HUES64 (cell line): ENCODE results near the gene CIC.

Source experiments
- H3K27ac ChIP-seq: 2 replicates; pipeline ENCODE4 v1.7.0; 2013; ENCODE audit warnings: low read depth, low read length, inconsistent platforms
- H3K27me3 ChIP-seq: 2 replicates; pipeline ENCODE4 v1.6.1; 2013; ENCODE audit warnings: mild to moderate bottlenecking, low read length; ENCODE audit not compliant: insufficient read depth
- H3K36me3 ChIP-seq: 2 replicates; pipeline ENCODE4 v1.6.1; 2013; ENCODE audit warnings: mild to moderate bottlenecking, low read length; ENCODE audit not compliant: insufficient read depth
- H3K4me1 ChIP-seq: 2 replicates; pipeline ENCODE4 v1.6.1; 2013; ENCODE audit warnings: mild to moderate bottlenecking, low read length, moderate library complexity; ENCODE audit not compliant: insufficient read depth
- H3K4me3 ChIP-seq: 2 replicates; pipeline ENCODE4 v1.5.1; 2013; ENCODE audit warnings: mild to moderate bottlenecking, low read length, moderate library complexity
- H3K9ac ChIP-seq: 2 replicates; pipeline ENCODE4 v1.6.1; 2013; ENCODE audit warnings: mild to moderate bottlenecking, low read depth, low read length
- H3K9me3 ChIP-seq: 2 replicates; pipeline ENCODE4 v1.6.1; 2013; ENCODE audit warnings: low read depth, low read length; ENCODE audit not compliant: insufficient read depth
- WGBS: fragments of 150-250, 120-280 bp; methylation state at CpG from one replicate; pipeline ENCODE4 v1.1.7; 2013; ENCODE audit warnings: missing lambda C conversion rate; 5-methylcytosine and 5-hydroxymethylcytosine counted together

CIC gene

GRCh38 chr19:42245231-42245630, 23.8 kb upstream of the CIC start:
- Histone ChIP-seq H3K36me3 (peaks cover 11% of the 10 kb centered on the region), H3K27ac (no peak overlapping the region), H3K9me3 (no peaks in the 10 kb centered on the region), H3K9ac (no peak overlapping the region), H3K4me3 (no peak overlapping the region), H3K27me3 (no peaks in the 10 kb centered on the region), H3K4me1 (peaks cover 9% of the 10 kb centered on the region; the same call in 1 of the 2 replicates)
- WGBS = 91% methylated on average over 10 of the region's 10 CpGs

DNA sequence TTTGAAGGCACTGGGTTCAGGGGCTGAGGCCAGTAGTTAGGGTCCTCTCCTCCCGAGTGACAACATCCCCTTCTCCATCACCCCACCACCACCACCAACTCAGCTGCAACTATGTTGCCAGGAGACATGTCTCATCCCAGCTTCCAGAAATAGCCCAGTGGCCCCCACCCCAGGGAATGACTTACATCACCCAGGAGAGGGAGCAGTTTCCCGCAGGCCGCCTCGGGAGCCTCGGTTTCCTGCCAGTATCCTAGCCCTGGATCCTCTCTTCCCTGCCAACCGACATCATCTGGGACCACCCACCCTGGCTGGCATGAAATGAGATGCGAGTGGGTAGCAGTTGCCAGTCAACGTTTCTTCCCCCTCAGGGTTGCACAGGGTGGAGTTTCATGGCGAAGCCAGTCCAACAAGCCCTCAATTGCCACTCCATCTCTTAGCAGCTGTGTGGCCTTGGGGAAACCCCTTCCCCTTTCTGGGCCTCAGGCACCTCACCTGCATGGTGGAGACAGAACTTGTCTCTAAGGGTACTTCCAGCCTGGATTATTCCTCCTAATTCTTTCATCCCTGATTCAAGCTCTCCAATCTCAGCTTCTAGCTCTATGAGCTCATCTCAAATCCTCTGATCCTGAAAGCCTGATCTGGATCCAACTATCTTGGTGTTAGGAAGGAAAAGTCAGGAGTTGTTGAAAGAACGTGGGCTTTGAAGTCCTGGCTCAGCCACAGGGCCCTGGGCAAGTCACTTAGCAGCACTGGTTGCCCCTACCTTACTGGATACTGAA, 22.7 kb upstream of the CIC start:
- Histone ChIP-seq H3K4me3 (no peak overlapping the region), H3K4me1 (peaks cover 8% of the 10 kb centered on the region; the same call in 1 of the 2 replicates), H3K36me3 (peaks cover 12% of the 10 kb centered on the region), H3K27me3 (no peaks in the 10 kb centered on the region), H3K9ac (no peak overlapping the region), H3K27ac (peak overlapping the region; percentile 10; the same call in 1 of the 2 replicates), H3K9me3 (no peaks in the 10 kb centered on the region)
- WGBS = 49% methylated on average over 10 of the region's 10 CpGs

GRCh38 chr19:42246922-42247639, 22.0 kb upstream of the CIC start:
- 89% methylated on average over 7 of the region's 7 CpGs for WGBS
- peaks cover 12% of the 10 kb centered on the region for H3K4me1 ChIP-seq
- no peak overlapping the region for H3K4me3 ChIP-seq
- no peaks in the 10 kb centered on the region for H3K27me3 ChIP-seq
- H3K36me3 ChIP-seq = peaks cover 12% of the 10 kb centered on the region
- H3K27ac ChIP-seq = peak overlapping the region; percentile 10; the same call in 1 of the 2 replicates
- no peaks in the 10 kb centered on the region for H3K9me3 ChIP-seq
- H3K9ac ChIP-seq = no peak overlapping the region

DNA sequence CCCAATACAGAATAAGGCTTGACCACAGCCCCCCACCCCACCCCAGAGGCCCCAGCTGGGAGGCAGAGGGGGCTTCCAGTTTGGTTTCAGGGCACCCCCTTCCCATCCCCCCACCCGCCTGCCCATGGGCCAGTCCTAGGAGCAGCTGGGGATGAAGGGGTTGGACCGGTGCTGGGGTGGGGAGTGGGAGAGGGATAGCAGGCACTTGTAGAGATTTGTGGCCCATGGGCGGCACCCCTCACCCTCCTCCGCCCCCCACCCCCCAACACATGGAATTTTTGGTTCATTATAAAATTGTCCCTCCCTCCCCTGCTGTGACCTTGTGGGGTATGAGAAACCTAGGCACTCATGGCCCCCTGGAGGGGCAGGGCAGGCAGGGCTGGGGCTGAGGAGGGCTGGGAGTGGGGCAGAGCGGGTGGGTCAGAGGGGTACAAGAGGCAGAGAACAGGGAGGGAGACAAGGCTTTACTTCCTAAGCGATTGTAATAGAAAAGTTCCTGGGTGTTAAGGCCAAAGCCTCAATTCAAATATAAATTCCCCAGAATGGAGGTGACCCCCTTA, 21.3 kb upstream of the CIC start:
- Histone ChIP-seq H3K4me3 (no peak overlapping the region), H3K27me3 (no peaks in the 10 kb centered on the region), H3K27ac (no peak overlapping the region), H3K36me3 (peaks cover 12% of the 10 kb centered on the region), H3K9ac (no peak overlapping the region), H3K9me3 (no peaks in the 10 kb centered on the region), H3K4me1 (peaks cover 18% of the 10 kb centered on the region)
- WGBS = 74% methylated on average over 1 of the region's 6 CpGs

DNA sequence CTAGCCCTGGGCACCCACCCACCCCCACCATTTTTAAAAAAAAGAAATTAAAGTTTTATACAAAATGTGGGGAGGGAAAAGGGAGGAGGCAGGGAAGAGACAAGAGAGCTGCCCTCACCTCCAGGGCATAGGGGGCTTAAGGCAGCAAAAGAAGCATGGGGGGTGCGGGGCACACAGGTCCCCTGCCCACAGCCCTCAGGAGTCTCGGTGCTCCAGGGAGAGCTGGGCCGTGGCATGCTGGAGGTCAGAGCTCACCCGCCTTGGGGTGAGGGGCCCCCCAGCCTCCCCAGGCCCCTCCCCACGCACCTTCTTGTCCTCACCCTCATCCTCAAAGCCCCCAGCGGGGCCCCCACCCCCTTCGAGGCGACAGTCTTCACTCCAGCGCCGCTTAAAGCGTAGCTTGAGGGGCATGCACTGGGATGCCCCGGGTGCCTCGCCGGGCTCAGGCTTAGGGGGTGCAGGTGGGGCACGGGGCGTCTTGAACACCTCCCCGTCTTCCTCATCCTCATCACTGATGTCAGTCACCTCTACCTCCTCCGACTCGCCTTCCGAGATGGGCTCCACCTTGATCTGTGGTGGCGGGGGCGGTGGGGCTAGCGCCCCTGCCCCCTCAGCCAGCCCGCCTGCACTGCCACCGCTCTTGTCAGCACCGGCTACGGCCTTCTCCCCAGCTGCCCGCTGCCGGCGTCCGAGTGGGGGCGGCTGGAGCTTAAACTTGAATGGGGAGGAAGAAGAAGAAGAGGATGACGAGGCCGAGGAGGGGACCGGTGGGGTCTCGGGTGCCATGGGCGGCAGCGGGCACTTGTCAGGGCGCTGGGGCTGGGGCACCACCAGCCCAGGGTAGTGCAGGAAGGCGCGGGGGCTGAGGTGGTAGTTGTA, 20.5 kb upstream of the CIC start:
- 94% methylated on average over 41 of the region's 41 CpGs for WGBS
- H3K27ac ChIP-seq = no peak overlapping the region
- H3K4me3 ChIP-seq = no peak overlapping the region
- H3K4me1 ChIP-seq = peaks cover 21% of the 10 kb centered on the region
- no peaks in the 10 kb centered on the region for H3K27me3 ChIP-seq
- peaks cover 12% of the 10 kb centered on the region for H3K36me3 ChIP-seq
- H3K9me3 ChIP-seq = no peaks in the 10 kb centered on the region
- no peak overlapping the region for H3K9ac ChIP-seq

GRCh38 chr19:42249149-42249750, 19.8 kb upstream of the CIC start:
- Histone ChIP-seq H3K4me3 (no peak overlapping the region), H3K36me3 (peaks cover 12% of the 10 kb centered on the region), H3K9me3 (no peaks in the 10 kb centered on the region), H3K27ac (no peak overlapping the region), H3K27me3 (no peaks in the 10 kb centered on the region), H3K9ac (no peak overlapping the region), H3K4me1 (peaks cover 21% of the 10 kb centered on the region)
- WGBS = 96% methylated on average over 36 of the region's 36 CpGs

DNA sequence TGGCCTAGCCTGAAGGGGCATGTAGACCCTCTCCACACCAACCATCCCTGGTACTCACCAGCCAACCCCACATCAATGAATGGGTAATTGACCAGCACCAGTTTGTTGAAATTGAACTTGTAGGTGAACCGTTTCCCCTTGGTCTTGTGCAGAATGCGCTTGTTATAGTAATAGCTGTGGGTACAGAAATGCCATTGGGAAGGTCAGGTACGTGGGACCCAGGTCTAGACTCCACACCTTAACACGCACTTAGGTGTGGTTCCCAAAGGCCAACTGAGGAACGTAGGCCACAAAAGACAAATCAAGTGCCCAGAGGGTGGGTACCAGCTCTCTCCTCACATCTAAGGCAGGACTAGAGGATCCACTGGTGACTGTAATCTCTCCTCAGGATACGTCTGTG, 19.3 kb upstream of the CIC start:
- Histone ChIP-seq H3K9me3 (no peaks in the 10 kb centered on the region), H3K4me3 (no peak overlapping the region), H3K4me1 (peaks cover 21% of the 10 kb centered on the region), H3K27me3 (no peaks in the 10 kb centered on the region), H3K9ac (no peak overlapping the region), H3K27ac (no peak overlapping the region), H3K36me3 (peaks cover 12% of the 10 kb centered on the region)
- 96% methylated on average over 6 of the region's 6 CpGs for WGBS

DNA sequence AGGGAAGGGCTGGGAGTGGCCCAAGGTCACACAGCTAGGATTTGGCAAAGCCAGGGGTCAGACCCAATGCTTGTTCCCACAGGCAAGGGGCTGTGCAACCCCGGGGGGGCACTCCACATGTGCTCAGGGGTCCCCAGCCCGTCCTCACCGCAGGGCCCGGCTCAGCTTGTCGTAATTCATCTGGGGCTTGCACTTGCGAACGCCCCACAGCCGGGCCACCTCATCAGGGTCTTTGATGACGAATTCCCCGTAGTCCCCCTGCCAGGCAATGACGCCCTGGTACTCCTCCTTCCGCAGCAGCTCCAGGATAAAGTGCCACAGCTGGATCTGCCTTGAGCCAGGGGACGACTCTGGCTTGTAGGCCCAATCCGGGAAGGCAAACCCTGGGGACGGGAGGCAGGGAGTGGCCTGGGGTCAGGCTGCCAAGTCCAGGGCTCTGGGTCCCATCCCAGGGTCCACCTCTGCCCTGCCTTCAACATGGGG, 18.8 kb upstream of the CIC start:
- Histone ChIP-seq H3K9ac (no peak overlapping the region), H3K4me3 (no peak overlapping the region), H3K27ac (no peak overlapping the region), H3K36me3 (peaks cover 12% of the 10 kb centered on the region), H3K9me3 (no peaks in the 10 kb centered on the region), H3K4me1 (peaks cover 21% of the 10 kb centered on the region), H3K27me3 (no peaks in the 10 kb centered on the region)
- 92% methylated on average over 15 of the region's 15 CpGs for WGBS

- 88% methylated on average over 15 of the region's 19 CpGs for WGBS
Measured at GRCh38 chr19:42250666-42251531, 18.2 kb upstream of the CIC start.

More at GRCh38 chr19:42250666-42251531, 18.2 kb upstream of the CIC start:
- no peak overlapping the region for H3K27ac ChIP-seq
- no peaks in the 10 kb centered on the region for H3K27me3 ChIP-seq
- peaks cover 21% of the 10 kb centered on the region for H3K4me1 ChIP-seq
- H3K9me3 ChIP-seq = no peaks in the 10 kb centered on the region
- no peak overlapping the region for H3K9ac ChIP-seq
- H3K4me3 ChIP-seq = no peak overlapping the region
- peaks cover 12% of the 10 kb centered on the region for H3K36me3 ChIP-seq
